VCaP (cell line): ENCODE data around the gene GTF3A.

Experiments
- H3K27ac ChIP-seq: fragments of 450-650 bp; 2 replicates; pipeline ENCODE4 v1.5.1; 2017
- CTCF ChIP-seq: fragments of 450-650 bp; conservative IDR thresholded peaks from 2 replicates; pipeline ENCODE4 v1.5.1; 2017; ENCODE audit warnings: mild to moderate bottlenecking, moderate library complexity

The GTF3A gene

GRCh38 chr13:27483421-27483820 is 59.0 kb downstream of the GTF3A start:
- no peak overlapping the region for H3K27ac ChIP-seq
- no peak for TF ChIP-seq CTCF
